ENCODE data around the gene MAML3.

Gene MAML3

DNA sequence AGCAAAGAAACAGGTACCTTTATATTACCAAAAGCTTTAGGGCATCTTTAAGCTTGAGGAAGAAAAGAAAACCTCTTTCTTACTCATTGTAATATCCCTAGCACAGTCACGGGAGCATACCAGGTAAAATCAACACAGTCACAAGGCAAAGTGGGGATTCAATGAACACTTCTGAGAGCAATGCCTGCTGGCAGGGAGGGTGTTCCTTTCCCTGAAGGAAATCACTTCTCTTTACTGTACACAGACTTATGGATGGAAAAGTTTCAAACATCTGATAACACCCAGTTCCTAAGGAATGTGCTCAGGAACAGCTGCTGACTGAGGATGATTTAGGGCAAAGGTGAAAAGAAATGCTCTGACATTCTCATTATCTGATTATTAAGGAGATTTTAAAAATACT is 94.8 kb downstream of the MAML3 start:
- FAIRE-seq (no peak), DNase-seq (ENCODE audit: insufficient read length, low spot score) (no peak)
- TF ChIP-seq TAF1 (IDR thresholded peaks at IDR 0.05; ENCODE audit: low read depth, low read length) (no peak), POLR2AphosphoS5 (IDR thresholded peaks at IDR 0.05; ENCODE audit: low read depth, low read length) (no peak), PAX5 (IDR thresholded peaks at IDR 0.05; ENCODE audit: insufficient read depth, low read length, severe bottlenecking) (no peak), POU2F2 (IDR thresholded peaks at IDR 0.05; ENCODE audit: low read depth, low read length) (no peak), POLR2A (IDR thresholded peaks at IDR 0.05; ENCODE audit: low read depth, low read length) (no peak), SPI1 (IDR thresholded peaks at IDR 0.05; ENCODE audit: low read depth, low read length) (no peak)

DNA sequence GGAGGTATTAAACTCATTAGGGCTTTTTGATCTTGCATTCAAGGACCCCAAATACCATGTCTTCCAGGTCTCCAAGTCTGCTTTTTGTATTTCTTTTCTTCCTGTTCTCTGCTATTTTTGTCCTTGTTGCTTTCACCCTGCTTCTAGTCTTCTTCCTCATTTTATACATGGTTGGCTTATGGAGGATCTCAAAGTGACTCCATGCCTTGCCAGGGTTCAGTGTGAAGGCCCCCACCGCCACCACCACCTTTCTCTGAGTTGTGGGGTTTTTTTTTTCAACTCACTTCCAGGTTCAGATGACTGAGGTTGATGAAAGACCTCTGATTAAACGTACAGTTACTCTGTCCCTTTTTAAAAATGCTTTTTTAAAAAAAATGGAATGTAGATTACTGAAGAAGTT is 96.3 kb downstream of the MAML3 start:
- DNase-seq (ENCODE audit: insufficient read length, low spot score) (no peak), FAIRE-seq (no peak)
- TF ChIP-seq POLR2AphosphoS5 (IDR thresholded peaks at IDR 0.05; ENCODE audit: low read depth, low read length) (no peak), PAX5 (IDR thresholded peaks at IDR 0.05; ENCODE audit: insufficient read depth, low read length, severe bottlenecking) (no peak), TAF1 (IDR thresholded peaks at IDR 0.05; ENCODE audit: low read depth, low read length) (no peak), POU2F2 (IDR thresholded peaks at IDR 0.05; ENCODE audit: low read depth, low read length) (no peak), SPI1 (IDR thresholded peaks at IDR 0.05; ENCODE audit: low read depth, low read length) (no peak), POLR2A (IDR thresholded peaks at IDR 0.05; ENCODE audit: low read depth, low read length) (no peak)

DNA sequence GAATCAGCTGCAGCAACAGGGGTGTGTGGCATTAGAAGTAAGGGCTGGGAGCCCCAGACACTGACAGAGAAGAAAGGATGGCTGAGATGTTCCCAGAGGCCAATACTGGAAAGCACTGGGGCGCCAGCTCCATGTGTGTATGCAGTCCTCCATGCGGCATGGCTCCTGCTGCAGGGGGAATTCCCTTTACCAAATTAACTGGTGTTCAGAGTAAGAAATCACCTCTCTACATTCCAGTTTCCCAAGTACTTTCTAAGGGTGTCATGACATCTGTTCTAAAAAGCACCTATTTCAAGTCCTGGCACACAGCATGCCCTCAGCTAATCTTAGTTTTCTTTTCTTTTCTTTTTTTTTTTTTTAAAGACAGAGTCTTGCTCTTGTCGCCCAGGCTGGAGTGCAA is 98.0 kb downstream of the MAML3 start:
- no peak for TF ChIP-seq SPI1 (IDR thresholded peaks at IDR 0.05; ENCODE audit: low read depth, low read length)
- no peak for TF ChIP-seq POU2F2 (IDR thresholded peaks at IDR 0.05; ENCODE audit: low read depth, low read length)
- TF ChIP-seq POLR2AphosphoS5 (IDR thresholded peaks at IDR 0.05; ENCODE audit: low read depth, low read length), result no peak
- TF ChIP-seq PAX5 (IDR thresholded peaks at IDR 0.05; ENCODE audit: insufficient read depth, low read length, severe bottlenecking), result no peak
- no peak for TF ChIP-seq TAF1 (IDR thresholded peaks at IDR 0.05; ENCODE audit: low read depth, low read length)
- no peak for TF ChIP-seq POLR2A (IDR thresholded peaks at IDR 0.05; ENCODE audit: low read depth, low read length)
- FAIRE-seq (no peak), DNase-seq (ENCODE audit: insufficient read length, low spot score) (no peak)

DNA sequence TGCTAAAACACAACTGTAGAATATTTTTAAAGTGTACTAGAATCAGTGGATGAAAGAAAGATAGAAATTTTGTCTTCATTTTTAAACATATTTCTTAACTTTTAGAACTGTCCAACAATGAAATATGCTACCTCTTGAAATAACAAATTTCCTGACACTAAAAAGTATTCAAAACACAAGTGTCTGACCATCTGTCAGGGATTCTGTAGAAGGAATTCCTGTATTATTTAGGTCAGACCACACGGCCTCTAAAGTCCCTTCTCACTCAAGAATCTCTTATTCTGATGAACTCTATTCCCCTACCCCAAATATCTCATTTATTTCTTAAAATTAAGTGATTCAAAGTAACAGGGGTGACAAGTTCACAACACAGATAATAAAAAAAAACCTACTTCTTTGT is 99.1 kb downstream of the MAML3 start:
- FAIRE-seq, result no peak
- TF ChIP-seq POLR2AphosphoS5 (IDR thresholded peaks at IDR 0.05; ENCODE audit: low read depth, low read length) (no peak), POLR2A (IDR thresholded peaks at IDR 0.05; ENCODE audit: low read depth, low read length) (no peak), TAF1 (IDR thresholded peaks at IDR 0.05; ENCODE audit: low read depth, low read length) (no peak), POU2F2 (IDR thresholded peaks at IDR 0.05; ENCODE audit: low read depth, low read length) (no peak), SPI1 (IDR thresholded peaks at IDR 0.05; ENCODE audit: low read depth, low read length) (no peak), PAX5 (IDR thresholded peaks at IDR 0.05; ENCODE audit: insufficient read depth, low read length, severe bottlenecking) (no peak)
- no peak for DNase-seq (ENCODE audit: insufficient read length, low spot score)

DNA sequence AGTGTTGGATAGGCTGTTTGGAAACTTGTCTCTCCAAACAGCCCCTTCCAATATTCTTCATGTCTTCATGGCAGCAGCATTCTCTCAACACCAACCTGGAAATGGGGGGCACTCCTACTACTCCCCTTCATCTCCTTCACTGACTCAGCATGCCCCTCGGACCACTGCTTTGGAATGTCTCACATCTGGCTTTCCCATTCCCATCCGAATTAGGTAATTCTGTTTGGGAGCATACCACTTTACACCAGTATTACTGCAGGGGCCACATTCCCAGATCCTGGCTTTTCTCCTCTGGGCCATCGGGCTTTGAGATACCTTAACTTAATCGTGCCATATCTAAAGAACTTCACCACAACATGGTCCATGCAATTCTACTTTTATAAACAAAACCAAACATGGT is 100.8 kb downstream of the MAML3 start:
- FAIRE-seq (no peak), DNase-seq (ENCODE audit: insufficient read length, low spot score) (no peak)
- TF ChIP-seq POU2F2 (IDR thresholded peaks at IDR 0.05; ENCODE audit: low read depth, low read length), result no peak
- TF ChIP-seq POLR2AphosphoS5 (IDR thresholded peaks at IDR 0.05; ENCODE audit: low read depth, low read length), result no peak
- no peak for TF ChIP-seq PAX5 (IDR thresholded peaks at IDR 0.05; ENCODE audit: insufficient read depth, low read length, severe bottlenecking)
- TF ChIP-seq TAF1 (IDR thresholded peaks at IDR 0.05; ENCODE audit: low read depth, low read length), result no peak
- no peak for TF ChIP-seq POLR2A (IDR thresholded peaks at IDR 0.05; ENCODE audit: low read depth, low read length)
- TF ChIP-seq SPI1 (IDR thresholded peaks at IDR 0.05; ENCODE audit: low read depth, low read length), result no peak

DNA sequence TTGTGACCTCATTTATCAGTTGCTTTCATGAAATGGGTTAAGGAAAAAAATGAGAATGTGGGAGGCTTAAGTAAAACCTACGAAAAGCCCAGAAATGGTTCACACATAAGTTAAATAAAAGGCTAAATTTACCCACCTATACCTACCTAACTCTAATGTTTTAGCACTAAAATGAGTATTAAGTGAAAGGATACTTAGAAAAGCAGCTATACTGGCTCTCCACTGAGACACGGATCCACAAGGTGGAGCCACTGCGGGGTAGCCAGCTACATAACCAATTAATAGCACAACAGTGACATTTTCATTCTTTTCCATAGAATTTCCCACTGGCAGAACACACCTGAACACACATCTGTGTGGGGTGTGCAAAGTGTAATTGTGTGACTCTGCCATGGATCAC is 101.9 kb downstream of the MAML3 start:
- peak; percentile 9 for FAIRE-seq
- TF ChIP-seq TAF1 (IDR thresholded peaks at IDR 0.05; ENCODE audit: low read depth, low read length) (no peak), POU2F2 (IDR thresholded peaks at IDR 0.05; ENCODE audit: low read depth, low read length) (no peak), PAX5 (IDR thresholded peaks at IDR 0.05; ENCODE audit: insufficient read depth, low read length, severe bottlenecking) (no peak), POLR2AphosphoS5 (IDR thresholded peaks at IDR 0.05; ENCODE audit: low read depth, low read length) (no peak), SPI1 (IDR thresholded peaks at IDR 0.05; ENCODE audit: low read depth, low read length) (no peak), POLR2A (IDR thresholded peaks at IDR 0.05; ENCODE audit: low read depth, low read length) (no peak)
- DNase-seq (ENCODE audit: insufficient read length, low spot score), result no peak

DNA sequence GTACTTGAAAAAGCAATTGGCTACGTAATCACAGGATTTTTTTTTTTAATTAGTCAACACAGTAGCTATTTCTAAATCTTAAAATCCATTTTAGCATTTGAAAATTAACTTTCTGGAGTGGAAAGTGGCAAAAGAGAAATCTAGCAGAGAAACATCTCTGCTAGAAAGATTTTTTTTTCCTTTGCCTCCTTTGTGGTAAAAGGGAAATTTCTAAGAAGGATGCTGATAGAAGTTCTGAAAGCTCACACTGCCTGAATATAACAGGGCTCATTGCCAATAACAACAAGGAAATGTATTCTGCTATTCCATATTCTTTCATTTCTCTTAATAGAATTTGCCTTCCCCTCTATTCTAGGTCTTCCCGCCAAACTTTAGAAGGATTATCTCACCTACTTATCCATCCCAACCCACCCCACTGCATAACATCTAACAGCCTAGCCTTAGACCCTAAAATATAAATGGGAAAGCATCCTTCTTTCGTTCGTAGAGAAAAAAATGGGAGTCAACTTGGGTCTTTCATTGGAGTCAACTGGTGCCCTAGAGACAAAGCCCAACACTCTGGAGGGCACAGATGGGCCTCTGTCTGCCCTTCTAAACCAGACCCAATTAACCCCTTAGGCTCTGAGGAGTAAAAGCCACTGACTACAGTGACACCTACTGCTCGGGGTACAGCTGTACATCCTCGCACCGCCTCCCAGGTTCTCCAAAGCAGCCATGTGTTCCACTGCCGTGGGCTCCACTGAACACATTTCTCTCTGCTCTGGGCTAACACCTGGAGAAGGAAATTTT is 103.9 kb downstream of the MAML3 start:
- TF ChIP-seq POLR2A (IDR thresholded peaks at IDR 0.05; ENCODE audit: low read depth, low read length), result no peak
- TF ChIP-seq PAX5 (IDR thresholded peaks at IDR 0.05; ENCODE audit: insufficient read depth, low read length, severe bottlenecking), result no peak
- TF ChIP-seq TAF1 (IDR thresholded peaks at IDR 0.05; ENCODE audit: low read depth, low read length), result no peak
- TF ChIP-seq POU2F2 (IDR thresholded peaks at IDR 0.05; ENCODE audit: low read depth, low read length), result no peak
- no peak for TF ChIP-seq POLR2AphosphoS5 (IDR thresholded peaks at IDR 0.05; ENCODE audit: low read depth, low read length)
- no peak for TF ChIP-seq SPI1 (IDR thresholded peaks at IDR 0.05; ENCODE audit: low read depth, low read length)
- FAIRE-seq (peak; percentile 31), DNase-seq (ENCODE audit: insufficient read length, low spot score) (no peak)

DNA sequence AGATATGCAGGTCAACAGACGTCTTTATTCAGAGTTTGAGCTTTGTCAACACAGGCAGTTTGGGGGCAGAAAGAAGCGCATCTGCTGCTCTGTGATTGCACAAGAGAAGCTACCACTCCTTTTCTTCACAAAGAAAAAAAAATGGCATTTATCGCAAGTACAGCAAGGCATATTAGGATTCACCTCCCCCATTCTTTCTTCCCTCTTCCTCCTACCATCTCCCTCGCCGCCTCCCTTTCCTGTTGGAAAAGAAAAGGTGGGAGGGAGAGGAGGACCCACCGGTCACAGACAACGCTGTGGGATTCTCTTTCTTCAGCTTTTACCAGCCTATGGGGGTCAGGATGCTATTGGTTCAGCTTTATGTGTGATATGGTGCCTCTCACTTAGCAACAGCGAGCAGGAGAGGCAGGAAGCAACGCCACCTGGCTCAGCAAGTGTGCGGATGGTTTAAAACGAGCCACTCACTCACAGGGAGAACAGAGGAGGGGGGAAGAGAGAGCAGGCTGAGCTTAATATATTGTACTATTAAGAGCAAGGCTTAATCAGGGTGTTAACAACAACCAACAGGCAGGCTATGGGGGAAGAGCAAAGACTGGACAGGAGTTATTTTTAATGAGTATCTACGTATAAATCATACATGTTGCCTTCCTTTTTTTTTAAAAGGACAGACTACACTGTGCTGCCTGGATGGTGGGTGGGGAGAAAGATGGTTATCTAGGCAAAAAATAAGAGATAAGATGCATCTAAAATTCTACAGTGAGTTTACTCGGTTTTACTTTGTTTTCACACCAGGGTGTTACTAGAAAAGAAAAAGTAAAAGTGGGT is 104.7 kb downstream of the MAML3 start:
- DNase-seq (ENCODE audit: insufficient read length, low spot score), result no peak
- peak; percentile 74 for FAIRE-seq
- no peak for TF ChIP-seq TAF1 (IDR thresholded peaks at IDR 0.05; ENCODE audit: low read depth, low read length)
- TF ChIP-seq PAX5 (IDR thresholded peaks at IDR 0.05; ENCODE audit: insufficient read depth, low read length, severe bottlenecking), result no peak
- no peak for TF ChIP-seq POU2F2 (IDR thresholded peaks at IDR 0.05; ENCODE audit: low read depth, low read length)
- TF ChIP-seq POLR2AphosphoS5 (IDR thresholded peaks at IDR 0.05; ENCODE audit: low read depth, low read length), result no peak
- TF ChIP-seq SPI1 (IDR thresholded peaks at IDR 0.05; ENCODE audit: low read depth, low read length), result no peak
- TF ChIP-seq POLR2A (IDR thresholded peaks at IDR 0.05; ENCODE audit: low read depth, low read length), result no peak

DNA sequence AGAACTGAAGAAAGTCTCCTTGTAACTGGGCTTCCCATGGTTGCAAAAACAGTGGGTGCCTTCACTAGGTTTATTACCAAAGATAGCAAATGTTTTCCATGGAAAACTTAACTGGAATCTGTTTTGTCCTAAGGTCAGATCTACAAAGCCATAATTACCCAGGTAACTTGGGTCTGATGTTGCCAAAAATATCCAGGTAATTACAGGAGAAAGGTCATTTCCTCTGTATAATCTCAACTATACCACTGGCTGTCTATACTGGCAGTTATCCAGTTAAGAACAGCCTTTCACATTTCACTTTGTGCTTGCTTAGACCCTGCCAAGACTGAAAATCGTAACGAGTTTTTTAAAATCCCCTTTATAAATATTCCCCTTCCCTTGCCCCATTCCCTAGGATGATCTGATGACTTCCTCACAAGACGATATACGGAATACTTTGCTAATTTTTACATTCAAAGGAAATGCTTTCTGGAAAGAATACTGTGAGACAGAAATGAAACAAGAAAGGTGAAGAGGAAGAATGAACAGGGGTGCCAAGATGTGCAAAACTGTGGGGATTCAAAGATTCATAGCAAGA is 105.5 kb downstream of the MAML3 start:
- DNase-seq (ENCODE audit: insufficient read length, low spot score), result no peak
- no peak for TF ChIP-seq POU2F2 (IDR thresholded peaks at IDR 0.05; ENCODE audit: low read depth, low read length)
- no peak for TF ChIP-seq SPI1 (IDR thresholded peaks at IDR 0.05; ENCODE audit: low read depth, low read length)
- no peak for TF ChIP-seq POLR2A (IDR thresholded peaks at IDR 0.05; ENCODE audit: low read depth, low read length)
- TF ChIP-seq TAF1 (IDR thresholded peaks at IDR 0.05; ENCODE audit: low read depth, low read length), result no peak
- TF ChIP-seq PAX5 (IDR thresholded peaks at IDR 0.05; ENCODE audit: insufficient read depth, low read length, severe bottlenecking), result no peak
- no peak for TF ChIP-seq POLR2AphosphoS5 (IDR thresholded peaks at IDR 0.05; ENCODE audit: low read depth, low read length)
- no peak for FAIRE-seq

Measured in GM12891 (cell line).